HG03025 (cell line): Measurements from ENCODE around the gene ZNF555.
A peak's percentile ranks its signal among the peaks of the same experiment; 100 is the strongest.
"Not testable (repeated sequence)": the region's sequence is repeated elsewhere in the genome, so short reads cannot be mapped to it uniquely, and the experiment has no call there.

Source experiments
- ATAC-seq: cut with Tn5 transposase; IDR thresholded peaks from one replicate; pipeline ENCODE4 v1.9.1; 2021; ENCODE audit warnings: mild to moderate bottlenecking, moderate library complexity; ENCODE audit not compliant: unreplicated experiment, low FRiP score

ZNF555 gene

DNA sequence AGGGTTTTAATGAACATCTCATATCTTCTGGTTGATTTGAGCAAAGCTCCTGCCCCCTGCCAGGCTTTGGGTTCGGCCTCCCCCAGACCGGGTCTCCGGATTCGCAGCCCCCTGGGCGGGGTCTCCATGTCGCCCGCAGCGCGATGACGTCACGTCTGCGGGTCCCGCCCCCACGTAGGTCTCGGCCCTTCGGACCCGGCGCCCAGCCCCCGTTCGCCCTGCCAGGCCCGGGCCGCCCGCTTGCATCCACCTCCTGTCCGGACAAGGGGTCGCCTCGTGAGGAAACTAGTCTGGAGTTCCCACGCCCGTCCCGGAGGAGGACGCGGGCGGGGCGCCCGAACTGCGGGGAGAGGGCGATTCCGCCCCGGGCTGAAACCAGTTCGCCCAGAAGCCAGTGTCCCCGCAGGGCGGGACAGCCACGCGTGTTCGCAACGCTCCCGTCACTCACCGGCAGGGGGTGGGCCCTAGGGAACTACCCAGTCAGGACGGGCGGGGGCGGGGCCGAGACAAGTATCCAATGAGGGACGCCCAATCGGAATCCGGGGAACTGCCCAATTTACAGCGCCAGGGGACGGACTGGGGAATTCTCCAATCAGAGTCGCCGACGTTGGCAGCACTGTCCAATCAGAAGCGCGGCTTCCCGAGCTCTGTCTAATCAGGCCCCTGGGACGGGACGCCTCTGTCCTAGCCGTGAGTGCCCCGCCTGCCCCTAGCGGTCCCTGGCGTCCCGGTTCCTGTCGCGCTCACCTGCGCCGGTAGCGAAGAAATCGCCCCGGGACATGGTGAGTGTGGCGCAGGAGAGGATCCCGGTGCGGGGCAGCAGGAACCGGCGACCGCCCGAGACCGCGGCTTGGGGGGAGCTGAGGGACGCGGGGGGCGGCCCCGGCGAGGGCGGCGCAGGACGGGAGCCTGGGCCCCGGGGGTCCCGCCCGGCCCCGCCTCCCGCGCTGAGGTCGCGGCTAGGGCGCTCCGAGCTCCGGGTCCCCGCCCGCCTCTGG is at the start of gene ZNF555:
ZNF555 (plus strand) TSS at position 682 of the 998 bp plus-strand sequence; CDS start at position 780, 98 bp downstream.
- ATAC-seq, result peak; percentile 89

GRCh38 chr19:2791876-2792275 is 49.4 kb upstream of the ZNF555 start:
- ATAC-seq, result no peak

DNA sequence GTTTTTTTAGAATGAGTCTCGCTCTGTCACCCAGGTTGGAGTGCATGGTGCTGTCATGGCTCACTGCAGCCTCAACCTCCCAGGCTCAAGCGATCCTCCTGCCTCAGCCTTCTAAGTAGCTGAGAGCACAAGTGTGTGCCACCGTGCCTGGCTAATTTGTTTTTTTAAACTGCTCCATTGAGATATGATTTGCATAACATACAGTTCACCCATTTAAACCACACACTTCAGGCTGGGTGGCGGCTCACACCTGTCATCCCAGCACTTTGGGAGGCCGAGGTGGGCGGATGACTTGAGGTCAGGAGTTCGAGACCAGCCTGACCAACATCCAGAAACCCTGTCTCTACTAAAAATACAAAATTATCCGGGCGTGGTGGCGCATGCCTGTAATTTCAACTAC is 48.6 kb upstream of the ZNF555 start:
- ATAC-seq, result not testable (repeated sequence)

GRCh38 chr19:2793126-2793525 is 48.1 kb upstream of the ZNF555 start:
- no peak for ATAC-seq

- no peak for ATAC-seq
These were observed 47.7 kb upstream of the ZNF555 start for GRCh38 chr19:2793577-2793976.

GRCh38 chr19:2795827-2796658 is 45.2 kb upstream of the ZNF555 start:
- no peak for ATAC-seq

DNA sequence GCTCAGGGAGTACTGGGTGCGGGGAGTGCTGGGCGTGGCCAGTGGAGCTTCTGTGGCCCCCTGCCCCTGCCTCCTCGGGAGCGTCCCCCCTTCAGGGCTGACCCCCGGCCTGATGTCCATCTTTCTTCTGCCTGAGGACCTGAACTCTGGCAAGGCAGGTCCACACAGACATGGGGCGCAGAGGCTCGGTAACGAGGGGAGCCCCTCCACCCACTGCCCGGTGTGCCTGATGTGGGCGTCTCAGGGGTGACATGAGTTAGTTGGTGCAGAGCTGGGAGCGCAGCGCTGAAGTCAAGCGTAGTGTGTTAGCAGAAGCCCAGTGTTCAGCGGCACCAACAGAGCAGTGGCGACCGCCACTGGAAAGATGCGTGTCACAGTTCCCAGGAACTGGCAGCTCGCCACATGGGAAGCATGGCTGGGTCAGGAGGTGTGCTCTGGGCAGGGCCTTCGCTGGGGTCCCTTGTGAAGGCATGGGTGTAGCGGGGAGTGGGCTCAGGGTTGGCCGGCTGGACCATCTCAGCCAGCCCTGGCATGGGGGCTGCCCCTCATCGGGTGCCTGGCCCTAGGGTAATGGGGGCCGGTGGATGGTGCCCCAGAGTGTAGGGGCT is 44.5 kb upstream of the ZNF555 start:
- ATAC-seq, result no peak

GRCh38 chr19:2797280-2797679 is 44.0 kb upstream of the ZNF555 start:
- ATAC-seq, result no peak

DNA sequence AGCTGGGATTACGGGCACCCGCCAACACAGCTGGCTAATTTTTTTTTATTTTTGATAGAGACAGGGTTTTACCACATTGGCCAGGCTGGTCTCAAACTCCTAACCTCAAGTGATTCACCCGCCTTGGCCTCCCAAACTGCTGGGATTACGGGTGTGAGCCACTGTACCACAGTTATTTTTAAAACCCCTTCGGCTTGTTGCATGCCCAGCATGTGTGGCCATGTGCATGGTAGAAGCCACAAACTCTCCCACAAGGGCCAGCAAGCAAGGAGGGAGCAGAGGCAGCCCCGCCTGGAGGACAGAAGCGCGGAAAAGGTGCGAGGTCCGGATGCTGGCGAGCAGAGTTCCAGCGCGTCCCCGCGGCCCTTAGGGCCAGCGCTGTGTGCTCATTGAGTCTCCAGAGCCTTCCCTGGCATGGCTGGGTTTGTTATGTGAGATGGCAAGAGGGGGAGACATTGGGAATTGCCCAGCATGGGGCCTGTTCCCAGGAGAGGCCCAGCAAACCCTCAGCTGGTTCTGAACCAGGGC is 43.1 kb upstream of the ZNF555 start:
- ATAC-seq, result no peak

GRCh38 chr19:2798733-2799132 is 42.5 kb upstream of the ZNF555 start:
- ATAC-seq, result no peak

GRCh38 chr19:2799273-2800020 is 41.8 kb upstream of the ZNF555 start:
- ATAC-seq, result no peak

GRCh38 chr19:2800506-2800905 is 40.8 kb upstream of the ZNF555 start:
- no peak for ATAC-seq

DNA sequence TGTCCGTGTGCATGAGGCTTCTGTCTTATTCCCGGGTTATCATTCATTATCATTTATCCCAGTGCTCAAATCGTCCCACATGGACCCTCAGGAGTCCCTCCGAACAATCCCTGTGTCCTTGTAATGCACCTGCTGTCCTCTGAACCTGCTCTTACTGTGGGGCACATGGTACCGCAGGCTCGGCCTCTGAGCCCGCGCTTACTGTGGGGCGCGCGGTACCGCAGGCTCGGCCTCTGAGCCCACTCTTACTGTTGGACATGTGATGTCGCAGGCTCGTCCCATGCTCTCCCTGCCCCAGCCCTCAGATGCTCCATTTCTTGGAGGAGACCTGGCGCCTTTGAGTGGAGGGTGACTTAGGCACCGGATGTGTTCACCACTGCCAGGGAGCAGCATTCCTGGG is 38.4 kb upstream of the ZNF555 start:
- ATAC-seq, result no peak

DNA sequence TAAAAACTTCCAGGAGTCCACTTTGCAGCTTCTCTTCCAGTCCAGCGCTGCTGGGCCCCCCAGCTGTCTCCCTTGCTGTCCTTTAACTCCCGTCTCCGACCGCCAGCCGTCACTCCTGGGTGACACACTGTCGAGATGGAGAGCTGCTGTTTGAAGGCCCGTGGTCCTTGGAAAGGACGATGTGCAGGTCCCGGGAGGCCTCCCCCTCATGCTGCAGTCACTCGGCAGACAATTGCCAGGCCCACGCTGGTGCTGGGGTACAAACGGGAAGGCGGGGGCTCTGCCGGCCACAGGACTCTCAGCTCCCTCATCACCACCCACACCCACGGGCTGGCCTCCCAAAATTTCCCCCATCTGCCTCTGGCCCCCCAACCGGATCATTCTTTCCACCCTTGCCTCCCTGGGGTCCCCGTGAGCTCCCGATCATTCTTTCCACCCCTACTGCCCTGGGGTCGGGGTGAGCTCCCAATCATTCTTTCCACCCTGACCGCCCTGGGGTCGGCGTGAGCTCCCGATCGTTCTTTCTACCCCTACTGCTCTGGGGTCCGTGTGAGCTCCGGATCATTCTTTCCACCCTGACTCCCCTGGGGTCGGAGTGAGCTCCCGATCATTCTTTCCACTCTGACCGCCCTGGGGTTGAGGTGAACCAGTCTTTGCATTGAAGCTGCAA is 37.7 kb upstream of the ZNF555 start:
- no peak for ATAC-seq

DNA sequence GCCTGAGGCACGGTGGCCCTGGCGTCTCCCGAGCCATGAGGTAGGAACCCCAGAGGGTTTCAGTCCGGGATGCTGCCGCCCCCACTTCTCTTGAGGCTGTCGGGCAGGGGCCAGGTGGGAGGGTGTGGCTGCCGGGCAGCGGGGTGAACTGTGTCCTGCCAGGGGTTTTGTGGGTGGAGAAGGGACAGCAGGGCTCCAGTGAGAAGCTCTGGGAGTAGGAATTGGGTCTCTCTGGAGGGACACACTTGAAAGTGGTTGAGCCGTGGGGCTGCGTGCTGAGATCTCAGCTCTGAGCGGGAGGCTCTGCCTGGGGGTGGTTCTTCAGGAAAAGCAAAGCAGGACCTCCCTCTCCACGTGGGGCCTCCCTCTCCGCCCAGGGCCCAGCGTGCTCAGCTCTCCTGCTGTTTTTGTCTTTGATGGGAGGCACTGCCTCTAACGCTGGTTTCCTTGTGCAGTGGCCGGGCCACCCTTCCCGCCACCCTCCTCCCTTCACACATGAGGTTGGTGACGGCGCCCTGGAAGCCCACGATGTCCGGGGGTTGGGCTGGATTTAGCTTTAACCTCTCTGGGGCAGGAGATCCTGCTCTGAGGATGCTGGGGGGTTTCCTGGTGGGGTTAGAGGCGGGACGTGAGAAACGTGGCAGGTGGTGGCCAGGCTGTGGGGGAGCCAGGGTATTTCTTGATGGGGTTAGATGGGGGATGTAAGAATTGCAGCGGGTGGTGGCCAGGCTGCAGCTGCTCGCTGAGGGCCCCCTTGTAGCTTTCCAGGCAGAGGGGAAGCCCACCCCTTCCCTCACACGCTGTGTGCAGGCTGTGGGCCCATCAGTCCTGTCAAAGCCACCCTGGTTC is 36.9 kb upstream of the ZNF555 start:
- ATAC-seq, result no peak

GRCh38 chr19:2805261-2805900 is 35.9 kb upstream of the ZNF555 start:
- ATAC-seq, result no peak

- no peak for ATAC-seq
These were observed 35.2 kb upstream of the ZNF555 start for GRCh38 chr19:2805991-2806649.
